Mucosa of descending colon (tissue), 3 donors: Measurements from ENCODE around the gene SLC4A2. TPM values are rescaled to one million over a fixed set of nuclear protein-coding genes. Genes with fewer than 3 reads are reported as not detected.
"Not testable (repeated sequence)": the region's sequence is repeated elsewhere in the genome, so short reads cannot be mapped to it uniquely, and the experiment has no call there.

Experiments used
- ATAC-seq: fragments of 200-7000 bp; cut with Tn5 transposase; one replicate; pipeline ENCODE4 v1.9.1; 2020; ENCODE audit warnings: mild to moderate bottlenecking, moderate library complexity
- DNase-seq, 3 donors: peaks; one replicate each; pipeline ENCODE4 v3.0.0-alpha.2; 2020
- H3K36me3 ChIP-seq: fragments of 200-600 bp; one replicate; pipeline ENCODE4 v1.8.0; 2021; ENCODE audit warnings: low read depth, mild to moderate bottlenecking
- H3K4me1 ChIP-seq: fragments of 200-600 bp; one replicate; pipeline ENCODE4 v1.8.0; 2021; ENCODE audit warnings: low read depth, mild to moderate bottlenecking
- H3K4me3 ChIP-seq: fragments of 200-600 bp; one replicate; pipeline ENCODE4 v1.8.0; 2021; ENCODE audit warnings: mild to moderate bottlenecking
- H3K9me3 ChIP-seq: fragments of 200-600 bp; one replicate; pipeline ENCODE4 v1.8.0; 2021; ENCODE audit warnings: mild to moderate bottlenecking
- CTCF ChIP-seq: fragments of 200-600 bp; IDR thresholded peaks from one replicate; pipeline ENCODE4 v1.8.0; 2022; ENCODE audit warnings: antibody characterized with exemption, mild to moderate bottlenecking
- intact Hi-C, 2 donors: fragments of 100-400 bp; cut with DNase I in 1 of 2; cut with micrococcal nuclease in 1 of 2; formaldehyde crosslinking; loops; one replicate each; pipeline versions ENCODE4 v1.11.0 to v1.11.1; 2022; cut with DNase I, micrococcal nuclease
- long read RNA-seq, 2 donors: library from polyadenylated mRNA; unstranded; transcript quantifications; one replicate each; pipeline ENCODE4 v2.0.0, GENCODE V29; 2019 to 2021
- total RNA-seq, 3 donors: library from RNA; stranded (reverse); fragmentation: NEBNext Ultra II Directional in 2 of 3; extraction: Animal tissue kit (Norgen Biotek cat#: 25700) in 2 of 3; gene quantifications; one replicate each; pipeline versions ENCODE4 v1.2.1 to v1.2.4, GENCODE V29; 2021 to 2023
- donor health status: DM: no; HTN: no; CAD: no; lungs with moderate emphysema.
- donor health status: DM: no; HTN: no; CAD: no.
- donor health status: DM: no; HTN: yes; CAD: no.

Gene SLC4A2, protein sequence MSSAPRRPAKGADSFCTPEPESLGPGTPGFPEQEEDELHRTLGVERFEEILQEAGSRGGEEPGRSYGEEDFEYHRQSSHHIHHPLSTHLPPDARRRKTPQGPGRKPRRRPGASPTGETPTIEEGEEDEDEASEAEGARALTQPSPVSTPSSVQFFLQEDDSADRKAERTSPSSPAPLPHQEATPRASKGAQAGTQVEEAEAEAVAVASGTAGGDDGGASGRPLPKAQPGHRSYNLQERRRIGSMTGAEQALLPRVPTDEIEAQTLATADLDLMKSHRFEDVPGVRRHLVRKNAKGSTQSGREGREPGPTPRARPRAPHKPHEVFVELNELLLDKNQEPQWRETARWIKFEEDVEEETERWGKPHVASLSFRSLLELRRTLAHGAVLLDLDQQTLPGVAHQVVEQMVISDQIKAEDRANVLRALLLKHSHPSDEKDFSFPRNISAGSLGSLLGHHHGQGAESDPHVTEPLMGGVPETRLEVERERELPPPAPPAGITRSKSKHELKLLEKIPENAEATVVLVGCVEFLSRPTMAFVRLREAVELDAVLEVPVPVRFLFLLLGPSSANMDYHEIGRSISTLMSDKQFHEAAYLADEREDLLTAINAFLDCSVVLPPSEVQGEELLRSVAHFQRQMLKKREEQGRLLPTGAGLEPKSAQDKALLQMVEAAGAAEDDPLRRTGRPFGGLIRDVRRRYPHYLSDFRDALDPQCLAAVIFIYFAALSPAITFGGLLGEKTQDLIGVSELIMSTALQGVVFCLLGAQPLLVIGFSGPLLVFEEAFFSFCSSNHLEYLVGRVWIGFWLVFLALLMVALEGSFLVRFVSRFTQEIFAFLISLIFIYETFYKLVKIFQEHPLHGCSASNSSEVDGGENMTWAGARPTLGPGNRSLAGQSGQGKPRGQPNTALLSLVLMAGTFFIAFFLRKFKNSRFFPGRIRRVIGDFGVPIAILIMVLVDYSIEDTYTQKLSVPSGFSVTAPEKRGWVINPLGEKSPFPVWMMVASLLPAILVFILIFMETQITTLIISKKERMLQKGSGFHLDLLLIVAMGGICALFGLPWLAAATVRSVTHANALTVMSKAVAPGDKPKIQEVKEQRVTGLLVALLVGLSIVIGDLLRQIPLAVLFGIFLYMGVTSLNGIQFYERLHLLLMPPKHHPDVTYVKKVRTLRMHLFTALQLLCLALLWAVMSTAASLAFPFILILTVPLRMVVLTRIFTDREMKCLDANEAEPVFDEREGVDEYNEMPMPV
- total RNA-seq = 100 to 1,000 TPM in 1 of 3 donors, 10 to 100 TPM in 2; 82.2 to 168 (median 89.5) TPM
- long read RNA-seq, donor 1, full-length matches to known transcripts = 162 of 275 reads
- long read RNA-seq, donor 1, partial matches to known transcripts = 82 of 275 reads
- long read RNA-seq, donor 1, other reads (novel, unspliced or antisense) = 31 of 275 reads
- long read RNA-seq, donor 2, full-length matches to known transcripts = 4 of 14 reads
- long read RNA-seq, donor 2, partial matches to known transcripts = 10 of 14 reads
- long read RNA-seq, donor 2, other reads (novel, unspliced or antisense) = 0 of 14 reads

- peak; percentile 63 for ATAC-seq
- TF ChIP-seq CTCF = peak; percentile 26
- H3K36me3 ChIP-seq = no peaks in the 10 kb centered on the region
- H3K4me3 ChIP-seq = peak within 1 kb of the TSS; percentile 50
- DNase-seq = peak; percentile 86 to 91 (median 90)
- peaks cover 36% of the 10 kb centered on the region for H3K4me1 ChIP-seq
- no peaks in the 10 kb centered on the region for H3K9me3 ChIP-seq
- intact Hi-C loops = no loop called here
These were observed at the start of gene SLC4A2 for GRCh38 chr7:151059367-151060112. Gene SLC4A2, plus strand, starts transcription at chr7:151059589. Its CDS starts 2,399 bp downstream, at chr7:151061988.

GRCh38 chr7:151010037-151010306 is 49.4 kb upstream of the SLC4A2 start:
- peaks cover 10% of the 10 kb centered on the region for H3K4me1 ChIP-seq
- ATAC-seq (no peak), DNase-seq (no peak)
- intact Hi-C loops = no loop called here
- H3K36me3 ChIP-seq = no peaks in the 10 kb centered on the region
- no peak overlapping the region for H3K4me3 ChIP-seq
- H3K9me3 ChIP-seq = no peaks in the 10 kb centered on the region
- TF ChIP-seq CTCF = no peak

- no peak overlapping the region for H3K4me3 ChIP-seq
- no peaks in the 10 kb centered on the region for H3K9me3 ChIP-seq
- H3K4me1 ChIP-seq = peaks cover 10% of the 10 kb centered on the region
- DNase-seq (no peak), ATAC-seq (no peak)
- no peaks in the 10 kb centered on the region for H3K36me3 ChIP-seq
- intact Hi-C loops = no loop called here
- TF ChIP-seq CTCF = no peak
These were observed 48.9 kb upstream of the SLC4A2 start for GRCh38 chr7:151010307-151011096.

DNA sequence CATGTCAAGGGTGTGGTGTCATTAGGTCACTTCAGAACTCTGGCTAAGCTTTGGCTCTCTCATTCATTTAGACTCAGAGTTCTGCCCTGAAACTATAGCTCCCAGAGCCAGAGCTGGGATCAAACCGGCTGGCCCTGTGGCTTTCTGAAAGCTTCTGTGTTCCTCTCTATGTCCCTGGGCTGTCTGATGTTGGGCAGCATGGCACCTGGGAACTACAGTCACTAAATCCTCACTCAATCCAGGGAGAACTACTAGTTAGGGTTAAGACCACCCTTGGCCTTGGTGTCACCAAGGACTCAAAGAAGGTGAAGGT is 48.3 kb upstream of the SLC4A2 start:
- peaks cover 10% of the 10 kb centered on the region for H3K4me1 ChIP-seq
- TF ChIP-seq CTCF = no peak
- no peaks in the 10 kb centered on the region for H3K36me3 ChIP-seq
- H3K9me3 ChIP-seq = no peaks in the 10 kb centered on the region
- H3K4me3 ChIP-seq = no peak overlapping the region
- no peak for DNase-seq
- intact Hi-C loops = no loop called here
- ATAC-seq = no peak

DNA sequence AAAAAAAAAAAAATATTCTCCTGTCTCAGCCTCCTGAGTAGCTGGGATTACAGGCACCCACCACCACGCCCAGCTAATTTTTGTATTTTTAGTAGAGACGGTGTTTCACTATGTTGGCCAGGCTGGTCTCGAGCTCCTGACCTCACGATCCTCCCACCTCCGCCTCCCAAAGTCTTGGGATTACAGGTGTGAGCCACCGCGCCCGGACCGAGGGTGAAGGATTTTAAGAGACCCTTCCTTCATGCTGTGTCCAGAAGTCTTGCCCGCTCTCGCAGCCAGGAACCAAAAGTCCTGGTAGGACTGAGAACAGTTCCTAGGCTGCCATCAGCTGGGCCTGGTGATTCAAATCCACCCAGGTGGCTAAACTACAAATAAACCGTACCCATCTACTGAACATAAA is 47.8 kb upstream of the SLC4A2 start:
- ATAC-seq, H3K9me3 ChIP-seq, H3K36me3 ChIP-seq, DNase-seq, intact Hi-C loops, H3K4me3 ChIP-seq: not testable (repeated sequence)
- peaks cover 10% of the 10 kb centered on the region for H3K4me1 ChIP-seq
